Islet of Langerhans (tissue), 1 donor: ENCODE data around the gene HCAR3.

ENCODE experiments used
- FAIRE-seq: peaks from one replicate; lab custom pipeline; 2011; peaks lifted over from hg19 to GRCh38; lab: Jason Lieb, UNC

Gene HCAR3

GRCh38 chr12:122668268-122668667 lies 48.3 kb downstream of the HCAR3 start:
- FAIRE-seq: no peak

GRCh38 chr12:122665759-122666158 lies 50.9 kb downstream of the HCAR3 start:
- no peak for FAIRE-seq

GRCh38 chr12:122665349-122665748 lies 51.3 kb downstream of the HCAR3 start:
- no peak for FAIRE-seq
